ENCODE results near the gene AJM1.
"Not testable (repeated sequence)": the region's sequence is repeated elsewhere in the genome, so short reads cannot be mapped to it uniquely, and the experiment has no call there.

Gene AJM1

GRCh38 chr9:136857581-136858412 lies 15.5 kb downstream of the AJM1 start:
- no peak for DNase-seq

- DNase-seq: no peak
Measured at GRCh38 chr9:136858452-136858843, 16.2 kb downstream of the AJM1 start.

- no peak for DNase-seq
Measured at GRCh38 chr9:136858844-136859757, 16.8 kb downstream of the AJM1 start.

- no peak for DNase-seq
Measured at GRCh38 chr9:136860529-136860928, 18.3 kb downstream of the AJM1 start.

- no peak for DNase-seq
Measured at GRCh38 chr9:136860933-136861873, 18.9 kb downstream of the AJM1 start.

GRCh38 chr9:136861874-136862457 lies 19.7 kb downstream of the AJM1 start:
- no peak for DNase-seq

- no peak for DNase-seq
Measured at GRCh38 chr9:136862849-136863622, 20.8 kb downstream of the AJM1 start.

- DNase-seq: no peak
Measured at GRCh38 chr9:136863623-136864273, 21.5 kb downstream of the AJM1 start.

GRCh38 chr9:136865041-136865767 lies 22.9 kb downstream of the AJM1 start:
- no peak for DNase-seq

- no peak for DNase-seq
Measured at GRCh38 chr9:136865768-136866103, 23.5 kb downstream of the AJM1 start.

GRCh38 chr9:136866898-136867421 lies 24.7 kb downstream of the AJM1 start:
- not testable (repeated sequence) for DNase-seq

- DNase-seq: no peak
Measured at GRCh38 chr9:136867480-136867879, 25.2 kb downstream of the AJM1 start.

- no peak for DNase-seq
Measured at GRCh38 chr9:136867917-136868316, 25.6 kb downstream of the AJM1 start.

- no peak for DNase-seq
Measured at GRCh38 chr9:136868644-136869043, 26.4 kb downstream of the AJM1 start.

- not testable (repeated sequence) for DNase-seq
Measured at GRCh38 chr9:136869611-136870010, 27.3 kb downstream of the AJM1 start.

GRCh38 chr9:136875155-136875554 lies 32.9 kb downstream of the AJM1 start:
- DNase-seq: no peak

- no peak for DNase-seq
Measured at GRCh38 chr9:136876476-136876875, 34.2 kb downstream of the AJM1 start.

GRCh38 chr9:136880651-136881050 lies 38.4 kb downstream of the AJM1 start:
- DNase-seq: no peak

- DNase-seq: no peak
Measured at GRCh38 chr9:136881691-136882108, 39.4 kb downstream of the AJM1 start.
